Measurements from ENCODE around the gene TRPV4.

TRPV4 gene

GRCh38 chr12:109777544-109777943, 55.7 kb downstream of the TRPV4 start:
- no peak for DNase-seq (ENCODE audit: low read depth)

- DNase-seq (ENCODE audit: low read depth), result no peak
Measured at GRCh38 chr12:109776624-109777023, 56.6 kb downstream of the TRPV4 start.

GRCh38 chr12:109775172-109775881, 57.9 kb downstream of the TRPV4 start:
- DNase-seq (ENCODE audit: low read depth), result peak; percentile 40

GRCh38 chr12:109773384-109774011, 59.7 kb downstream of the TRPV4 start:
- DNase-seq (ENCODE audit: low read depth), result no peak

GRCh38 chr12:109772622-109773321, 60.4 kb downstream of the TRPV4 start:
- DNase-seq (ENCODE audit: low read depth), result no peak

GRCh38 chr12:109771746-109772621, 61.2 kb downstream of the TRPV4 start:
- no peak for DNase-seq (ENCODE audit: low read depth)

GRCh38 chr12:109770861-109771670, 62.1 kb downstream of the TRPV4 start:
- DNase-seq (ENCODE audit: low read depth), result no peak

GRCh38 chr12:109770104-109770860, 62.9 kb downstream of the TRPV4 start:
- DNase-seq (ENCODE audit: low read depth), result no peak

GRCh38 chr12:109768901-109769670, 64.1 kb downstream of the TRPV4 start:
- DNase-seq (ENCODE audit: low read depth), result no peak

- no peak for DNase-seq (ENCODE audit: low read depth)
Measured at GRCh38 chr12:109767991-109768900, 65.0 kb downstream of the TRPV4 start.

- DNase-seq (ENCODE audit: low read depth), result no peak
Measured at GRCh38 chr12:109767456-109767855, 65.7 kb downstream of the TRPV4 start.

GRCh38 chr12:109766251-109766778, 66.9 kb downstream of the TRPV4 start:
- no peak for DNase-seq (ENCODE audit: low read depth)

GRCh38 chr12:109765446-109765810, 67.8 kb downstream of the TRPV4 start:
- DNase-seq (ENCODE audit: low read depth), result no peak

GRCh38 chr12:109764776-109765445, 68.3 kb downstream of the TRPV4 start:
- DNase-seq (ENCODE audit: low read depth), result no peak

- no peak for DNase-seq (ENCODE audit: low read depth)
Measured at GRCh38 chr12:109764123-109764522, 69.1 kb downstream of the TRPV4 start.

- peak; percentile 16 for DNase-seq (ENCODE audit: low read depth)
Measured at GRCh38 chr12:109763201-109763841, 69.9 kb downstream of the TRPV4 start.

- no peak for DNase-seq (ENCODE audit: low read depth)
Measured at GRCh38 chr12:109762673-109763191, 70.5 kb downstream of the TRPV4 start.
